ENCODE data around the gene OR2A1.
"Not testable (repeated sequence)": the region's sequence is repeated elsewhere in the genome, so short reads cannot be mapped to it uniquely, and the experiment has no call there.

The OR2A1 gene

GRCh38 chr7:144311872-144312469 lies at the start of gene OR2A1:
Gene OR2A1, plus strand, starts transcription at chr7:144312419. Its CDS starts 5,706 bp downstream, at chr7:144318125.
- not testable (repeated sequence) for DNase-seq

GRCh38 chr7:144264692-144265091 lies 47.5 kb upstream of the OR2A1 start, which contains the start of gene OR2A7:
Gene OR2A7, minus strand, starts transcription at chr7:144264792. Its CDS starts 5,164 bp downstream, at chr7:144259628.
- not testable (repeated sequence) for DNase-seq

- not testable (repeated sequence) for DNase-seq
Observed at GRCh38 chr7:144269188-144269587, 43.0 kb upstream of the OR2A1 start, which contains the start of gene CTAGE8. Gene CTAGE8, minus strand, starts transcription at chr7:144269288. Its CDS starts 38 bp downstream, at chr7:144269250.

- DNase-seq, result not testable (repeated sequence)
Observed at GRCh38 chr7:144275281-144275680, 36.9 kb upstream of the OR2A1 start.

- not testable (repeated sequence) for DNase-seq
Observed at GRCh38 chr7:144280010-144280409, 32.2 kb upstream of the OR2A1 start.

- DNase-seq, result not testable (repeated sequence)
Observed at GRCh38 chr7:144281981-144282380, 30.2 kb upstream of the OR2A1 start.

GRCh38 chr7:144282490-144282889 lies 29.7 kb upstream of the OR2A1 start:
- DNase-seq, result not testable (repeated sequence)

- not testable (repeated sequence) for DNase-seq
Observed at GRCh38 chr7:144283716-144284115, 28.5 kb upstream of the OR2A1 start.

GRCh38 chr7:144287171-144287784 lies 24.9 kb upstream of the OR2A1 start:
- not testable (repeated sequence) for DNase-seq

- DNase-seq, result not testable (repeated sequence)
Observed at GRCh38 chr7:144291607-144292006, 20.6 kb upstream of the OR2A1 start.

- DNase-seq, result peak; percentile 15
Observed at GRCh38 chr7:144292384-144293161, 19.6 kb upstream of the OR2A1 start.

GRCh38 chr7:144293794-144294499 lies 18.3 kb upstream of the OR2A1 start:
- peak; percentile 23 for DNase-seq

GRCh38 chr7:144302578-144303303 lies 9.5 kb upstream of the OR2A1 start:
- not testable (repeated sequence) for DNase-seq

- DNase-seq, result not testable (repeated sequence)
Observed at GRCh38 chr7:144303607-144304006, 8.6 kb upstream of the OR2A1 start.

GRCh38 chr7:144305156-144305555 lies 7.1 kb upstream of the OR2A1 start:
- not testable (repeated sequence) for DNase-seq

- DNase-seq, result not testable (repeated sequence)
Observed at GRCh38 chr7:144309702-144310101, 2.5 kb upstream of the OR2A1 start.

- not testable (repeated sequence) for DNase-seq
Observed at GRCh38 chr7:144311218-144311617, 1.0 kb upstream of the OR2A1 start.

GRCh38 chr7:144317537-144317936 lies 5.3 kb downstream of the OR2A1 start:
- DNase-seq, result not testable (repeated sequence)

GRCh38 chr7:144319547-144319946 lies 7.3 kb downstream of the OR2A1 start:
- not testable (repeated sequence) for DNase-seq

- not testable (repeated sequence) for DNase-seq
Observed at GRCh38 chr7:144321677-144322206, 9.5 kb downstream of the OR2A1 start.

- DNase-seq, result not testable (repeated sequence)
Observed at GRCh38 chr7:144323359-144323758, 11.1 kb downstream of the OR2A1 start.

- DNase-seq, result not testable (repeated sequence)
Observed at GRCh38 chr7:144325868-144326267, 13.6 kb downstream of the OR2A1 start.

All from CD4-positive, alpha-beta T cell treated with Interleukin-17A for 1 hour (primary cell).